Right hindlimb (tissue), 1 donor: ENCODE measurements around the gene ZSCAN18.
A peak's percentile ranks its signal among the peaks of the same experiment; 100 is the strongest.

Experiments
- DNase-seq: peaks from one replicate; pipeline ENCODE4 v3.0.0-alpha.2; 2018

Gene ZSCAN18

GRCh38 chr19:58044391-58044790 is 53.6 kb downstream of the ZSCAN18 start:
- no peak for DNase-seq

GRCh38 chr19:58042495-58043340 is 55.3 kb downstream of the ZSCAN18 start:
- DNase-seq = no peak

- DNase-seq = no peak
These were observed 57.1 kb downstream of the ZSCAN18 start for GRCh38 chr19:58040751-58041525.

GRCh38 chr19:58038688-58039204 is 59.3 kb downstream of the ZSCAN18 start:
- no peak for DNase-seq

- no peak for DNase-seq
These were observed 59.9 kb downstream of the ZSCAN18 start for GRCh38 chr19:58037927-58038687.

GRCh38 chr19:58035863-58036262 is 62.2 kb downstream of the ZSCAN18 start:
- no peak for DNase-seq

- peak; percentile 45 for DNase-seq
These were observed 63.6 kb downstream of the ZSCAN18 start for GRCh38 chr19:58034477-58034793.
